ENCODE results near the gene MAML3. TPM values are rescaled to one million over a fixed set of nuclear protein-coding genes. Genes with fewer than 3 reads are reported as not detected.

MAML3 gene
- total RNA-seq, 2 experiments from 2014 or later = 2.5 to 2.9 TPM

DNA sequence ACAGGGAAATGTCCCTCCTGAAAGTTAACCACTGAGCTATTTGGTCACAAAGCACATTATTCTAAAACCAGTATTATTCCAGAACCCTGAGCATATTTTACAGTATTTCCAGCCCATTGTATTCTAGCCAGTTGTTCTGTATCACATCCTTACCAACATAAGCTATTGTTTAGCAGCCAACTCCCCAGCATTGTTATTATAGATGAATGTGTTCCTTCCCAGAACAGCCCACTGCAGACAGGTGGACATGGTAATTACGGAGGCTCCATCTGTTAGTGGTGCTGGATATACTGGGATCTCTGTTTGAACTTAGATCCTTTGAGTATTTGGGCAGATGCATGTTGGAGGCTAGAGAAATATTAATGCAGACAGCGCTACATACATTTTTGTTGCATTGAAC, 362.3 kb downstream of the MAML3 start:
- intact Hi-C loops (cut with DNase I, micrococcal nuclease) = no loop called here
- Mint-ChIP-seq H3K4me3 (no peak overlapping the region), H3K27ac (no peak overlapping the region), H3K36me3 (ENCODE audit: low read depth) (no peaks in the 10 kb centered on the region), H3K9me3 (no peaks in the 10 kb centered on the region), H3K27me3 (peaks cover 4% of the 10 kb centered on the region), H3K4me1 (ENCODE audit: low read depth) (no peaks in the 10 kb centered on the region)
- ATAC-seq (ENCODE audit: poor library complexity) = no peak
- no peak overlapping the region for H3K27ac ChIP-seq (ENCODE audit: low read depth in 1 of 2, low read length in 2 of 2)
- no peaks in the 10 kb centered on the region for H3K4me1 ChIP-seq (ENCODE audit: insufficient read depth, low read length)
- CTCF ChIA-PET = no interaction called here
- POLR2A ChIA-PET = interaction anchor here (0.6 kb wide), 1 partner anchor 10 kb away, joined by 3 read pairs; no protein-coding TSS in a partner anchor
- no peak for DNase-seq
- H3K27me3 ChIP-seq (ENCODE audit: control insufficient read depth in 1 of 2, insufficient read depth in 2 of 2, low read length in 2 of 2) = no peaks in the 10 kb centered on the region
- no peak for TF ChIP-seq CTCF (IDR thresholded peaks at IDR 0.05)
- no peaks in the 10 kb centered on the region for H3K36me3 ChIP-seq (ENCODE audit: insufficient read depth, low read length)
- H3K4me3 ChIP-seq (ENCODE audit: low read length) = no peak overlapping the region
- no peaks in the 10 kb centered on the region for H3K9me3 ChIP-seq (ENCODE audit: control insufficient read depth in 1 of 2, insufficient read depth in 1 of 2, low read length in 2 of 2)

DNA sequence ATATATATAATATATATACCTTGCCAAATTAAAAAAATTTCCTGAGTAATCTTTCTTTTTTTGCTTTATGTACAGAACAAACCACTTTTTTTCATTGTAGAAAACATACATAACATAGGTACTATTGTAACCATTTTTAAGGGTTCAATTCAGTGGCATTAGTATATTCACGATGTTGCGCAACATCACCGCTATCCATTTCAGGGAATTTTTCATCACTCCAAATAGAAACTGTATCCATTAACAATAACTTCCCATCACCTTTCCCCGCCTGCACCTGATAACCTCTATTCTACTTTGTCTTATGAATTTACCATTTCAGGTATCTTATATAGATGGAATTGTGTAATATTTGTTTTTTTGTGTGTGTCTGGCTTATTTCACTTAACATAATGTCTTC, 363.7 kb downstream of the MAML3 start:
- H3K9me3 Mint-ChIP-seq = no peaks in the 10 kb centered on the region
- Histone ChIP-seq H3K27ac (ENCODE audit: low read depth in 1 of 2, low read length in 2 of 2) (no peak overlapping the region), H3K9me3 (ENCODE audit: control insufficient read depth in 1 of 2, insufficient read depth in 1 of 2, low read length in 2 of 2) (no peaks in the 10 kb centered on the region), H3K4me1 (ENCODE audit: insufficient read depth, low read length) (no peaks in the 10 kb centered on the region), H3K27me3 (ENCODE audit: control insufficient read depth in 1 of 2, insufficient read depth in 2 of 2, low read length in 2 of 2) (no peaks in the 10 kb centered on the region), H3K4me3 (ENCODE audit: low read length) (no peak overlapping the region), H3K36me3 (ENCODE audit: insufficient read depth, low read length) (no peaks in the 10 kb centered on the region)
- no peak overlapping the region for H3K4me3 Mint-ChIP-seq
- H3K27me3 Mint-ChIP-seq = peaks cover 4% of the 10 kb centered on the region
- H3K4me1 Mint-ChIP-seq (ENCODE audit: low read depth) = no peaks in the 10 kb centered on the region
- DNase-seq = no peak
- H3K36me3 Mint-ChIP-seq (ENCODE audit: low read depth) = no peaks in the 10 kb centered on the region
- intact Hi-C loops (cut with DNase I, micrococcal nuclease) = no loop called here
- no peak for ATAC-seq (ENCODE audit: poor library complexity)
- TF ChIP-seq CTCF (IDR thresholded peaks at IDR 0.05) = no peak
- no peak overlapping the region for H3K27ac Mint-ChIP-seq
- POLR2A ChIA-PET = no interaction called here
- CTCF ChIA-PET = no interaction called here

DNA sequence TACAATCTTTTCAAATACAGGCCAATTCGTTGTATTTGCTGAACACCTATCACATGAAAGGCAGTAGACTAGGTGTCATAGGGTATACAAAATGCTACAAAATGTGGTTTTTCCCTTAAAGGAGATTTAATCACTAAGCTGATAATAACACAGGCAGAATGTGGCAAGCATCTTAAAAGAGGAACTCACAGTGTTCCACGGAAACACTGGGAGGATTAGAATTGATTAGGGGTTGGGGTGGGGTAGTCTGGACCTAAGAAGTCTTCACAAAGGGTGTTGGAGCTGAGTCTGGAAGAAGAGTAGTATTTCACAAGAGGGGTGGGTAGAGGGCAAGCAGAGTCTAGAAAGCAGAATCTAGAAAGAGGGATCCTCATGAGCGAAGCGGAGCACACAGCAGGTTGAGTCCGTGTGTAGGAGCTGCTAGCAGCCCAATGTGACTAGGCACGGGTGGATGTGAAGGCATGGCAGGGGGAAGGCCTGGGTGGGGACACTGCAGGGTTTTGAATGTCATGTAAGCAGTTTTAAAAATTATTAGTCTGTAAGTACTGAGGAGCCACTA, 364.8 kb downstream of the MAML3 start:
- Mint-ChIP-seq H3K9me3 (no peaks in the 10 kb centered on the region), H3K4me3 (no peak overlapping the region), H3K27ac (no peak overlapping the region), H3K36me3 (ENCODE audit: low read depth) (no peaks in the 10 kb centered on the region), H3K27me3 (peaks cover 4% of the 10 kb centered on the region), H3K4me1 (ENCODE audit: low read depth) (no peaks in the 10 kb centered on the region)
- Histone ChIP-seq H3K36me3 (ENCODE audit: insufficient read depth, low read length) (no peaks in the 10 kb centered on the region), H3K27ac (ENCODE audit: low read depth in 1 of 2, low read length in 2 of 2) (no peak overlapping the region), H3K27me3 (ENCODE audit: control insufficient read depth in 1 of 2, insufficient read depth in 2 of 2, low read length in 2 of 2) (no peaks in the 10 kb centered on the region), H3K9me3 (ENCODE audit: control insufficient read depth in 1 of 2, insufficient read depth in 1 of 2, low read length in 2 of 2) (no peaks in the 10 kb centered on the region), H3K4me3 (ENCODE audit: low read length) (no peak overlapping the region), H3K4me1 (ENCODE audit: insufficient read depth, low read length) (no peaks in the 10 kb centered on the region)
- ChIA-PET POLR2A (no interaction called here), CTCF (no interaction called here)
- intact Hi-C loops (cut with DNase I, micrococcal nuclease) = no loop called here
- TF ChIP-seq CTCF (IDR thresholded peaks at IDR 0.05) = no peak
- ATAC-seq (ENCODE audit: poor library complexity) (no peak), DNase-seq (no peak)

All from CD4-positive, alpha-beta T cell (primary cell).